ENCODE measurements around the gene B4GALNT4. TPM values are rescaled to one million over a fixed set of nuclear protein-coding genes. Genes with fewer than 3 reads are reported as not detected.

B4GALNT4 gene
- total RNA-seq, 4 donors from 2014 or later = 7.1 to 22.2 (median 14.1) TPM

GRCh38 chr11:356610-357009 lies 12.7 kb upstream of the B4GALNT4 start:
- no peak for DNase-seq (ENCODE audit: low spot score in 2 of 2)
- Histone ChIP-seq H3K4me3 (no peak overlapping the region), H3K27ac (no peak overlapping the region), H3K4me1 (peaks cover 3 to 36% (median 24%) of the 10 kb centered on the region in 4 donors), H3K36me3 (no peaks in the 10 kb centered on the region), H3K27me3 (peaks cover 0 to 14% of the 10 kb centered on the region in 2 donors), H3K9me3 (peaks cover 0 to 15% (median 0%) of the 10 kb centered on the region in 4 donors)
- TF ChIP-seq EP300 (IDR thresholded peaks at IDR 0.05) (no peak), CTCF (IDR thresholded peaks at IDR 0.05) (no peak), POLR2A (IDR thresholded peaks at IDR 0.05) (no peak)
- 76 to 78% methylated on average over 6 of the region's 6 CpGs for WGBS, 2 donors

- WGBS, 2 donors = 90 to 94% methylated on average over 4 of the region's 4 CpGs
- peaks cover 0 to 14% of the 10 kb centered on the region in 2 donors for H3K27me3 ChIP-seq
- H3K9me3 ChIP-seq = peaks cover 0 to 17% (median 0%) of the 10 kb centered on the region in 4 donors
- H3K36me3 ChIP-seq = no peaks in the 10 kb centered on the region
- TF ChIP-seq EP300 (IDR thresholded peaks at IDR 0.05) (no peak), POLR2A (IDR thresholded peaks at IDR 0.05) (no peak), CTCF (IDR thresholded peaks at IDR 0.05) (no peak)
- peaks cover 3 to 31% (median 21%) of the 10 kb centered on the region in 4 donors for H3K4me1 ChIP-seq
- no peak overlapping the region for H3K4me3 ChIP-seq
- no peak for DNase-seq (ENCODE audit: low spot score in 2 of 2)
- no peak overlapping the region for H3K27ac ChIP-seq
Observed at GRCh38 chr11:357582-357981, 11.7 kb upstream of the B4GALNT4 start.

GRCh38 chr11:358129-358800 lies 11.0 kb upstream of the B4GALNT4 start:
- TF ChIP-seq EP300 (IDR thresholded peaks at IDR 0.05) (no peak), POLR2A (IDR thresholded peaks at IDR 0.05) (no peak), CTCF (IDR thresholded peaks at IDR 0.05) (no peak)
- Histone ChIP-seq H3K27ac (no peak overlapping the region), H3K27me3 (peaks cover 0 to 14% of the 10 kb centered on the region in 2 donors), H3K36me3 (no peaks in the 10 kb centered on the region), H3K4me1 (peaks cover 3 to 24% (median 14%) of the 10 kb centered on the region in 4 donors), H3K9me3 (peaks cover 0 to 17% (median 0%) of the 10 kb centered on the region in 4 donors), H3K4me3 (no peak overlapping the region)
- WGBS, 2 donors = 53 to 59% methylated on average over 27 to 34 of the region's 34 CpGs
- no peak for DNase-seq (ENCODE audit: low spot score in 2 of 2)

DNA sequence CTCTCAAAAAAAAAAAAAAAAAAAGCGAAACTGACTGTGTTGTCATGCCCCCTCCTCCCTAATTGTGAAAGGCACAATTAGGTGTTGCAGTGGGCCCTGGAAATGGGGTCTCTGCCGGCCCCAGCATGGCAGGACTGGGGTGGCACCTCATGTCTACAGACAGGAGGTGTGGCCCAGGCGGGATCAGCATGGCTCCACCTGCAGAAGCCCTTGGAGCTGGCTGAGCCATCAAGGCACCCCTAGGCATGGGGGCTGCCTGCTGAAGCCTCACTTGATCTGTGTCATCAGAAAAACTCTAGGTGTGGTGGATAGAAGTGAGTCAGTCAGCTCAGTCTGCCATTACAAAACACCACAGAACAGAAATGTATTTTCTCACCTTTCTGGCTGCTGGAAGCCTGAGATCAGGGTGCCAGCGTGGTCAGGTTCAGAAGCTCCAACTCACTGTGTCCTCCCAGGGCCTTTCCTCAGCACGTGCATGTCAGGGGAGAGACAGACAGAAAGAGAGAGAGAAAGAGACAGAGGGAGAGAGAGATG lies 10.1 kb upstream of the B4GALNT4 start:
- WGBS, 2 donors = 60 to 87% methylated on average over 5 of the region's 5 CpGs
- DNase-seq (ENCODE audit: low spot score in 2 of 2) = no peak
- no peak overlapping the region for H3K27ac ChIP-seq
- TF ChIP-seq EP300 (IDR thresholded peaks at IDR 0.05) = no peak
- no peak for TF ChIP-seq POLR2A (IDR thresholded peaks at IDR 0.05)
- no peak for TF ChIP-seq CTCF (IDR thresholded peaks at IDR 0.05)
- H3K4me3 ChIP-seq = no peak overlapping the region
- H3K27me3 ChIP-seq = peaks cover 0 to 18% of the 10 kb centered on the region in 2 donors
- H3K36me3 ChIP-seq = no peaks in the 10 kb centered on the region
- H3K4me1 ChIP-seq = peaks cover 3 to 14% (median 9%) of the 10 kb centered on the region in 4 donors
- peaks cover 0 to 17% (median 0%) of the 10 kb centered on the region in 4 donors for H3K9me3 ChIP-seq

Data from tibial nerve (tissue), 4 donors.